NT2/D1 (cell line): ENCODE results near the gene EIF3A.

ENCODE experiments used
- DNase-seq: peaks from one replicate; pipeline ENCODE4 v3.0.0-alpha.2; 2011; ENCODE audit warnings: low read depth, low spot score
- H3K27me3 ChIP-seq: 2 replicates; pipeline ENCODE4 v1.6.0; 2011; ENCODE audit warnings: mild to moderate bottlenecking; ENCODE audit not compliant: insufficient read length, insufficient read depth
- H3K36me3 ChIP-seq: 2 replicates; pipeline ENCODE4 v1.6.1; 2011; ENCODE audit warnings: mild to moderate bottlenecking, low read length, mixed read lengths; ENCODE audit not compliant: insufficient read depth, insufficient read length
- H3K4me1 ChIP-seq: 2 replicates; pipeline ENCODE4 v1.5.1; 2011; ENCODE audit not compliant: insufficient read depth, insufficient read length
- H3K4me3 ChIP-seq: 2 replicates; pipeline ENCODE4 v1.5.1; 2011; ENCODE audit warnings: low read depth; ENCODE audit not compliant: insufficient read length
- H3K9ac ChIP-seq: 2 replicates; pipeline ENCODE4 v1.6.0; 2011; ENCODE audit warnings: low read depth; ENCODE audit not compliant: insufficient read length
- H3K9me3 ChIP-seq: 2 replicates; pipeline ENCODE4 v1.5.1; 2011; ENCODE audit warnings: mild to moderate bottlenecking, low read length; ENCODE audit not compliant: insufficient read depth
- SUZ12 ChIP-seq: IDR thresholded peaks from 2 replicates; pipeline ENCODE4 v1.6.1; 2011; ENCODE audit not compliant: insufficient read length, insufficient read depth; ENCODE audit errors: extremely low read depth
- YY1 ChIP-seq: IDR thresholded peaks from 2 replicates; pipeline ENCODE4 v1.6.1; 2011; ENCODE audit not compliant: insufficient read length, insufficient read depth
- ZNF274 ChIP-seq: IDR thresholded peaks from 2 replicates; pipeline ENCODE4 v1.6.1; 2011; ENCODE audit warnings: mild to moderate bottlenecking, low read depth, low read length

EIF3A gene

GRCh38 chr10:119058010-119058409, 22.6 kb downstream of the EIF3A start:
- no peaks in the 10 kb centered on the region for H3K4me1 ChIP-seq
- no peaks in the 10 kb centered on the region for H3K9me3 ChIP-seq
- peaks cover 86% of the 10 kb centered on the region for H3K36me3 ChIP-seq
- no peak for TF ChIP-seq SUZ12
- TF ChIP-seq YY1, result no peak
- TF ChIP-seq ZNF274, result no peak
- no peak for DNase-seq
- H3K9ac ChIP-seq, result no peak overlapping the region
- H3K4me3 ChIP-seq, result no peak overlapping the region
- no peaks in the 10 kb centered on the region for H3K27me3 ChIP-seq

- TF ChIP-seq ZNF274 (no peak), YY1 (no peak), SUZ12 (no peak)
Observed at GRCh38 chr10:119055472-119055871, 25.1 kb downstream of the EIF3A start.

GRCh38 chr10:119051775-119052174, 28.8 kb downstream of the EIF3A start:
- no peaks in the 10 kb centered on the region for H3K27me3 ChIP-seq
- H3K36me3 ChIP-seq, result peaks cover 89% of the 10 kb centered on the region
- H3K4me1 ChIP-seq, result no peaks in the 10 kb centered on the region
- no peaks in the 10 kb centered on the region for H3K9me3 ChIP-seq
- H3K4me3 ChIP-seq, result no peak overlapping the region
- DNase-seq, result no peak
- no peak overlapping the region for H3K9ac ChIP-seq
- TF ChIP-seq SUZ12 (no peak), ZNF274 (no peak), YY1 (no peak)

More at GRCh38 chr10:119055472-119055871, 25.1 kb downstream of the EIF3A start:
- Histone ChIP-seq H3K4me3 (no peak overlapping the region), H3K4me1 (no peaks in the 10 kb centered on the region), H3K9me3 (no peaks in the 10 kb centered on the region), H3K36me3 (peaks cover 90% of the 10 kb centered on the region), H3K27me3 (no peaks in the 10 kb centered on the region), H3K9ac (no peak overlapping the region)
- DNase-seq, result no peak

GRCh38 chr10:119049777-119050176, 30.8 kb downstream of the EIF3A start:
- Histone ChIP-seq H3K4me3 (no peak overlapping the region), H3K4me1 (no peaks in the 10 kb centered on the region), H3K36me3 (peaks cover 89% of the 10 kb centered on the region), H3K27me3 (no peaks in the 10 kb centered on the region), H3K9me3 (no peaks in the 10 kb centered on the region), H3K9ac (no peak overlapping the region)
- no peak for DNase-seq
- no peak for TF ChIP-seq ZNF274
- no peak for TF ChIP-seq YY1
- no peak for TF ChIP-seq SUZ12

GRCh38 chr10:119049361-119049760, 31.3 kb downstream of the EIF3A start:
- no peaks in the 10 kb centered on the region for H3K27me3 ChIP-seq
- TF ChIP-seq SUZ12 (no peak), YY1 (no peak), ZNF274 (no peak)
- H3K36me3 ChIP-seq, result peaks cover 92% of the 10 kb centered on the region
- no peak overlapping the region for H3K9ac ChIP-seq
- no peaks in the 10 kb centered on the region for H3K4me1 ChIP-seq
- H3K4me3 ChIP-seq, result no peak overlapping the region
- DNase-seq, result no peak
- no peaks in the 10 kb centered on the region for H3K9me3 ChIP-seq

GRCh38 chr10:119045561-119045960, 35.1 kb downstream of the EIF3A start:
- DNase-seq, result no peak
- Histone ChIP-seq H3K4me1 (no peaks in the 10 kb centered on the region), H3K9ac (no peak overlapping the region), H3K9me3 (no peaks in the 10 kb centered on the region), H3K4me3 (no peak overlapping the region), H3K27me3 (no peaks in the 10 kb centered on the region), H3K36me3 (peaks cover 95% of the 10 kb centered on the region)
- TF ChIP-seq ZNF274, result no peak
- no peak for TF ChIP-seq SUZ12
- TF ChIP-seq YY1, result no peak

GRCh38 chr10:119042169-119042568, 38.4 kb downstream of the EIF3A start:
- Histone ChIP-seq H3K9ac (no peak overlapping the region), H3K4me3 (no peak overlapping the region), H3K4me1 (no peaks in the 10 kb centered on the region), H3K27me3 (no peaks in the 10 kb centered on the region), H3K9me3 (no peaks in the 10 kb centered on the region), H3K36me3 (peaks cover 94% of the 10 kb centered on the region)
- DNase-seq, result no peak
- no peak for TF ChIP-seq SUZ12

GRCh38 chr10:119041326-119041725, 39.3 kb downstream of the EIF3A start:
- Histone ChIP-seq H3K27me3 (no peaks in the 10 kb centered on the region), H3K9ac (no peak overlapping the region), H3K4me1 (no peaks in the 10 kb centered on the region), H3K36me3 (peaks cover 93% of the 10 kb centered on the region), H3K4me3 (no peak overlapping the region), H3K9me3 (no peaks in the 10 kb centered on the region)
- DNase-seq, result no peak
- TF ChIP-seq YY1, result no peak
- no peak for TF ChIP-seq ZNF274
- no peak for TF ChIP-seq SUZ12
